Panc1 (cell line): ENCODE results near the gene SLC25A12. TPM values are rescaled to one million over a fixed set of nuclear protein-coding genes. Genes with fewer than 3 reads are reported as not detected.

Experiments
- ATAC-seq: fragments of 200-7000 bp; cut with Tn5 transposase; 2 replicates; pipeline ENCODE4 v1.9.1; 2020; ENCODE audit warnings: mild to moderate bottlenecking, moderate library complexity
- BruUV-seq: library from RNA; stranded (reverse); fragments of 400-500 nt; replicated peaks from 2 replicates; lab custom pipeline; 2021; lab: Mats Ljungman, UMichigan
- CTCF ChIA-PET: fragments of 300-600 bp; sonication (Branson Sonifier 250); formaldehyde crosslinking; loops from one replicate; lab custom pipeline; 2022; ENCODE audit warnings: antibody characterized with exemption; lab: Charles Lee
- POLR2A ChIA-PET: fragments of 300-600 bp; sonication (Branson Sonifier 250); formaldehyde crosslinking; loops from one replicate; lab custom pipeline; 2022; ENCODE audit warnings: antibody characterized with exemption; lab: Charles Lee
- DNase-seq: peaks from one replicate; pipeline ENCODE4 v3.0.0-alpha.2; 2010; ENCODE audit warnings: low read depth, low spot score
- H3K27ac ChIP-seq: 2 replicates; pipeline ENCODE4 v1.5.1; 2011; ENCODE audit warnings: mild to moderate bottlenecking, low read length, inconsistent platforms
- H3K27me3 ChIP-seq: fragments of 200-500 bp; sonication (Bioruptor generic); 2 replicates; pipeline ENCODE4 v1.6.0; 2014; ENCODE audit warnings: low read length, inconsistent platforms; ENCODE audit not compliant: control insufficient read depth, insufficient read depth
- H3K36me3 ChIP-seq: fragments of 200-500 bp; sonication (Bioruptor generic); 2 replicates; pipeline ENCODE4 v1.5.1; 2014; ENCODE audit warnings: inconsistent platforms, mild to moderate bottlenecking, low read length, moderate library complexity; ENCODE audit not compliant: control insufficient read depth, insufficient read depth
- H3K4me1 ChIP-seq: 2 replicates; pipeline ENCODE4 v1.5.1; 2011; ENCODE audit warnings: inconsistent platforms, mild to moderate bottlenecking, low read length, moderate library complexity; ENCODE audit not compliant: control insufficient read depth, insufficient read depth
- H3K4me3 ChIP-seq, 2 experiments: 2 replicates each; pipeline ENCODE4 v1.5.1; 2011 to 2012; ENCODE audit warnings: low read depth in 2 of 2, low read length in 2 of 2, mild to moderate bottlenecking in 2 of 2, inconsistent platforms in 1 of 2, moderate library complexity in 1 of 2
- H3K9me3 ChIP-seq: fragments of 200-500 bp; sonication (Bioruptor generic); 2 replicates; pipeline ENCODE4 v1.5.1; 2014; ENCODE audit warnings: low read depth, mild to moderate bottlenecking, inconsistent platforms, low read length, moderate library complexity; ENCODE audit not compliant: control insufficient read depth, insufficient read depth
- POLR2AphosphoS5 ChIP-seq: IDR thresholded peaks from 2 replicates; pipeline ENCODE4 v1.6.1; 2012; ENCODE audit warnings: mild to moderate bottlenecking, low read depth, low read length, moderate library complexity
- REST ChIP-seq, 2 experiments: IDR thresholded peaks; 2 replicates each; pipeline ENCODE4 v1.6.1; 2011 to 2012; ENCODE audit warnings: low read depth in 2 of 2, control low read depth in 1 of 2, low read length in 1 of 2, mild to moderate bottlenecking in 1 of 2, moderate library complexity in 1 of 2; ENCODE audit not compliant: insufficient read depth in 1 of 2
- SIN3A ChIP-seq: IDR thresholded peaks from 2 replicates; pipeline ENCODE4 v1.6.1; 2012; ENCODE audit warnings: low read depth, mild to moderate bottlenecking, low read length, moderate library complexity, borderline replicate concordance; ENCODE audit not compliant: insufficient read depth
- TCF7L2 ChIP-seq: IDR thresholded peaks from 2 replicates; pipeline ENCODE4 v1.6.1; 2011; ENCODE audit warnings: mild to moderate bottlenecking, low read depth, low read length, inconsistent platforms
- in situ Hi-C: cut with HindIII; loops from 2 replicates; pipeline ENCODE4 v1.10.0; 2016; ENCODE audit warnings: low sequenced_read_pairs, low pct_unique_long_range_greater_than_20kb
- intact Hi-C: fragments of 100-400 bp; cut with micrococcal nuclease; formaldehyde crosslinking; loops from one replicate; pipeline ENCODE4 v1.10.0; 2022; ENCODE audit not compliant: unreplicated experiment
- total RNA-seq: library from RNA; stranded (reverse); gene quantifications from one replicate; pipeline ENCODE4 v1.2.1, GENCODE V29; 2021; ENCODE audit not compliant: unreplicated experiment
- TF ChIP-seq, protein P1 (sequence below): fragments of 450-650 bp; IDR thresholded peaks from 2 replicates; pipeline ENCODE4 v1.5.1; 2017; ENCODE audit warnings: mild to moderate bottlenecking

The SLC25A12 gene
- total RNA-seq, 1 experiment from 2014 or later = 17.8 TPM

DNA sequence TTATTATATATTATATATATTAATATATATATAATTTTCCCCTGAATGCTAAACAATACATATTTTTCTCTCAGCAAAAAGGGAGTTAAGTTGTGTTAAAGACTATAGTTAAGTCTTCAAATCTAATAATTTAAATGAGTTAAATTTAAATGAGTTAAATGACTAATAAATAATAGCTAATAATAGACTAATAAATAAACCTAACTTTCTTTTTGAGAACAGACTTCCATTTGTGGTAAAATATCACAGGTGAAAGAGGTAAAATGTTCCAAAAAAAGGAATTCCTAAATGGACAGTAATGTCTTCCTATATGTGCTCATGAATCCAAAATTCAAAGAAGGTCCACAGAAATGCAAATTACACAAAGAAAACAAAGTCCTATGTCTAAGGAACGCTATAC is 74.6 kb downstream of the SLC25A12 start:
- Histone ChIP-seq H3K4me1 (no peaks in the 10 kb centered on the region), H3K4me3 (no peak overlapping the region), H3K36me3 (no peaks in the 10 kb centered on the region), H3K27ac (no peak overlapping the region), H3K27me3 (no peaks in the 10 kb centered on the region), H3K9me3 (no peaks in the 10 kb centered on the region)
- POLR2A ChIA-PET = no interaction called here
- CTCF ChIA-PET = no interaction called here
- BruUV-seq = no TSS peak
- TF ChIP-seq TCF7L2 = no peak
- TF ChIP-seq SIN3A = no peak
- no peak for TF ChIP-seq REST (IDR thresholded peaks at IDR 0.05; ENCODE audit: insufficient read depth in 1 of 2, low read depth in 2 of 2, low read length in 1 of 2)
- no peak for TF ChIP-seq POLR2AphosphoS5
- TF ChIP-seq, protein P1, sequence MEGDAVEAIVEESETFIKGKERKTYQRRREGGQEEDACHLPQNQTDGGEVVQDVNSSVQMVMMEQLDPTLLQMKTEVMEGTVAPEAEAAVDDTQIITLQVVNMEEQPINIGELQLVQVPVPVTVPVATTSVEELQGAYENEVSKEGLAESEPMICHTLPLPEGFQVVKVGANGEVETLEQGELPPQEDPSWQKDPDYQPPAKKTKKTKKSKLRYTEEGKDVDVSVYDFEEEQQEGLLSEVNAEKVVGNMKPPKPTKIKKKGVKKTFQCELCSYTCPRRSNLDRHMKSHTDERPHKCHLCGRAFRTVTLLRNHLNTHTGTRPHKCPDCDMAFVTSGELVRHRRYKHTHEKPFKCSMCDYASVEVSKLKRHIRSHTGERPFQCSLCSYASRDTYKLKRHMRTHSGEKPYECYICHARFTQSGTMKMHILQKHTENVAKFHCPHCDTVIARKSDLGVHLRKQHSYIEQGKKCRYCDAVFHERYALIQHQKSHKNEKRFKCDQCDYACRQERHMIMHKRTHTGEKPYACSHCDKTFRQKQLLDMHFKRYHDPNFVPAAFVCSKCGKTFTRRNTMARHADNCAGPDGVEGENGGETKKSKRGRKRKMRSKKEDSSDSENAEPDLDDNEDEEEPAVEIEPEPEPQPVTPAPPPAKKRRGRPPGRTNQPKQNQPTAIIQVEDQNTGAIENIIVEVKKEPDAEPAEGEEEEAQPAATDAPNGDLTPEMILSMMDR = no peak
- ATAC-seq (no peak), DNase-seq (no peak)
- in situ Hi-C loops (no loop called here), intact Hi-C loops (no loop called here)

- H3K27me3 ChIP-seq = no peaks in the 10 kb centered on the region
- 0 out of 2 replicates have a peak, but pooled peaks cover 3% of the 10 kb centered on the region for H3K36me3 ChIP-seq
- DNase-seq (no peak), ATAC-seq (no peak)
- H3K4me3 ChIP-seq = no peak overlapping the region
- ChIA-PET POLR2A (no interaction called here), CTCF (no interaction called here)
- no peak for TF ChIP-seq TCF7L2
- TF ChIP-seq SIN3A = no peak
- TF ChIP-seq POLR2AphosphoS5 = no peak
- TF ChIP-seq REST (IDR thresholded peaks at IDR 0.05; ENCODE audit: insufficient read depth in 1 of 2, low read depth in 2 of 2, low read length in 1 of 2) = no peak
- TF ChIP-seq, protein P1 = no peak
- no TSS peak for BruUV-seq
- H3K27ac ChIP-seq = no peak overlapping the region
- no peaks in the 10 kb centered on the region for H3K4me1 ChIP-seq
- intact Hi-C loops = no loop called here
- in situ Hi-C loops = no loop called here
- H3K9me3 ChIP-seq = no peaks in the 10 kb centered on the region
Observed at GRCh38 chr2:171814883-171815282, 79.2 kb downstream of the SLC25A12 start.
